PC-9 (cell line): ENCODE data around the gene C13orf46. TPM values are rescaled to one million over a fixed set of nuclear protein-coding genes. Genes with fewer than 3 reads are reported as not detected.
"Not testable (repeated sequence)": the region's sequence is repeated elsewhere in the genome, so short reads cannot be mapped to it uniquely, and the experiment has no call there.

Experiments
- BruUV-seq: library from RNA; stranded (reverse); fragments of 400-500 nt; replicated peaks from 2 replicates; lab custom pipeline; 2021; lab: Mats Ljungman, UMichigan
- CTCF ChIA-PET: fragments of 300-600 bp; sonication (Branson Sonifier 250); formaldehyde crosslinking; loops from one replicate; lab custom pipeline; 2022; ENCODE audit warnings: antibody characterized with exemption; lab: Charles Lee
- POLR2A ChIA-PET: fragments of 300-600 bp; sonication (Branson Sonifier 250); formaldehyde crosslinking; loops from one replicate; lab custom pipeline; 2022; ENCODE audit warnings: antibody characterized with exemption; ENCODE audit not compliant: unreplicated experiment; lab: Charles Lee
- DNase-seq, 2 experiments: peaks; one replicate each; pipeline versions ENCODE4 v3.0.0 to v3.0.0-alpha.2; 2015 to 2022; ENCODE audit warnings: mixed read lengths in 1 of 2
- H2AFZ ChIP-seq: fragments of 200-600 bp; sonication (generic); 2 replicates; pipeline ENCODE4 v1.8.1; 2017; ENCODE audit warnings: antibody characterized with exemption
- H3F3A ChIP-seq: fragments of 200-600 bp; sonication (generic); 2 replicates; pipeline ENCODE4 v1.8.1; 2017; ENCODE audit warnings: antibody characterized with exemption, mild to moderate bottlenecking, low read depth; ENCODE audit not compliant: insufficient read depth
- H3K27ac ChIP-seq: fragments of 200-600 bp; sonication (generic); 2 replicates; pipeline ENCODE4 v1.6.1; 2016; ENCODE audit warnings: mixed run types
- H3K27me3 ChIP-seq: fragments of 200-600 bp; sonication (generic); 2 replicates; pipeline ENCODE4 v1.6.1; 2016; ENCODE audit warnings: low read depth, mixed run types; ENCODE audit not compliant: insufficient read depth
- H3K36me3 ChIP-seq: fragments of 200-600 bp; sonication (generic); 2 replicates; pipeline ENCODE4 v1.6.1; 2016; ENCODE audit warnings: low read depth, mixed run types
- H3K4me1 ChIP-seq: fragments of 200-600 bp; sonication (generic); replicated peaks from 2 replicates; pipeline ENCODE4 v1.6.1; 2016; ENCODE audit warnings: mixed run types; ENCODE audit not compliant: insufficient read depth
- H3K4me2 ChIP-seq: fragments of 200-600 bp; sonication (generic); 2 replicates; pipeline ENCODE4 v1.6.1; 2017; ENCODE audit warnings: mixed run types
- H3K4me3 ChIP-seq: fragments of 200-600 bp; sonication (generic); 2 replicates; pipeline ENCODE4 v1.6.1; 2016; ENCODE audit warnings: mixed run types
- H3K79me2 ChIP-seq: fragments of 200-600 bp; sonication (generic); 2 replicates; pipeline ENCODE4 v1.6.1; 2017; ENCODE audit warnings: low read depth, mixed run types
- H3K9me2 ChIP-seq: fragments of 200-600 bp; sonication (generic); 2 replicates; pipeline ENCODE4 v1.8.1; 2017; ENCODE audit warnings: mild to moderate bottlenecking; ENCODE audit not compliant: insufficient read depth
- H3K9me3 ChIP-seq: fragments of 200-600 bp; sonication (generic); 2 replicates; pipeline ENCODE4 v1.8.1; 2016; ENCODE audit warnings: low read depth; ENCODE audit not compliant: insufficient read depth
- H4K20me1 ChIP-seq: fragments of 200-600 bp; sonication (generic); 2 replicates; pipeline ENCODE4 v1.8.1; 2017; ENCODE audit not compliant: insufficient read depth
- CTCF ChIP-seq: fragments of 200-600 bp; sonication (generic); conservative IDR thresholded peaks from 2 replicates; pipeline ENCODE4 v1.6.1; 2017; ENCODE audit warnings: mixed run types, antibody characterized with exemption, mild to moderate bottlenecking, moderate library complexity
- EZH2 ChIP-seq: fragments of 200-600 bp; sonication (generic); IDR thresholded peaks from 2 replicates; pipeline ENCODE4 v1.8.0; 2017; ENCODE audit warnings: antibody characterized with exemption, low read depth
- intact Hi-C: fragments of 100-400 bp; cut with micrococcal nuclease; formaldehyde crosslinking; loops from one replicate; pipeline ENCODE4 v1.10.0; 2022; ENCODE audit not compliant: unreplicated experiment
- total RNA-seq: library from RNA; stranded (reverse); gene quantifications from 2 replicates; pipeline ENCODE4 v1.2.3, GENCODE V29; 2021

C13orf46 gene
- total RNA-seq, 1 experiment from 2014 or later = 1.5 TPM

- Histone ChIP-seq H3K9me3 (no peaks in the 10 kb centered on the region), H3K79me2 (no peaks in the 10 kb centered on the region), H3K9me2 (no peaks in the 10 kb centered on the region), H3K27me3 (no peaks in the 10 kb centered on the region), H3K4me1 (peaks cover 1% of the 10 kb centered on the region), H3K36me3 (no peaks in the 10 kb centered on the region), H4K20me1 (no peaks in the 10 kb centered on the region), H3F3A (peaks cover 8% of the 10 kb centered on the region; the same call in 1 of the 2 replicates), H2AFZ (no peak overlapping the region), H3K27ac (no peak overlapping the region), H3K4me2 (no peak overlapping the region), H3K4me3 (no peak overlapping the region)
- CTCF ChIA-PET = no interaction called here
- TF ChIP-seq CTCF (no peak), EZH2 (no peak)
- intact Hi-C loops = no loop called here
- no peak for DNase-seq
- POLR2A ChIA-PET = no interaction called here
- BruUV-seq = no TSS peak
Measured at GRCh38 chr13:113991191-113991669, 17.4 kb upstream of the C13orf46 start.

GRCh38 chr13:113990321-113990837, 16.5 kb upstream of the C13orf46 start:
- Histone ChIP-seq H3K9me3 (no peaks in the 10 kb centered on the region), H3K4me1 (no peaks in the 10 kb centered on the region), H3K36me3 (no peaks in the 10 kb centered on the region), H3K9me2 (no peaks in the 10 kb centered on the region), H3K4me3 (no peak overlapping the region), H3K79me2 (no peaks in the 10 kb centered on the region), H3K27me3 (no peaks in the 10 kb centered on the region), H2AFZ (no peak overlapping the region), H3K4me2 (no peak overlapping the region), H3K27ac (no peak overlapping the region), H3F3A (peaks cover 8% of the 10 kb centered on the region; the same call in 1 of the 2 replicates), H4K20me1 (no peaks in the 10 kb centered on the region)
- ChIA-PET POLR2A (no interaction called here), CTCF (no interaction called here)
- TF ChIP-seq EZH2 (no peak), CTCF (no peak)
- intact Hi-C loops = no loop called here
- DNase-seq = no peak
- BruUV-seq = no TSS peak

- H3K4me3 ChIP-seq = no peak overlapping the region
- H3K79me2 ChIP-seq = no peaks in the 10 kb centered on the region
- peaks cover 8% of the 10 kb centered on the region; the same call in 1 of the 2 replicates for H3F3A ChIP-seq
- ChIA-PET POLR2A (no interaction called here), CTCF (no interaction called here)
- H3K27me3 ChIP-seq = no peaks in the 10 kb centered on the region
- no TSS peak for BruUV-seq
- H3K36me3 ChIP-seq = no peaks in the 10 kb centered on the region
- no peak overlapping the region for H3K4me2 ChIP-seq
- no peaks in the 10 kb centered on the region for H4K20me1 ChIP-seq
- no peak overlapping the region for H2AFZ ChIP-seq
- no peak for DNase-seq
- TF ChIP-seq CTCF (no peak), EZH2 (no peak)
- H3K9me3 ChIP-seq = no peaks in the 10 kb centered on the region
- intact Hi-C loops = no loop called here
- no peaks in the 10 kb centered on the region for H3K9me2 ChIP-seq
- no peaks in the 10 kb centered on the region for H3K4me1 ChIP-seq
- H3K27ac ChIP-seq = no peak overlapping the region
Measured at GRCh38 chr13:113989585-113990300, 15.9 kb upstream of the C13orf46 start.

- intact Hi-C loops, H3K36me3 ChIP-seq, H3K9me2 ChIP-seq, DNase-seq, H3K27me3 ChIP-seq, POLR2A ChIA-PET, H4K20me1 ChIP-seq, H3K27ac ChIP-seq, H2AFZ ChIP-seq, BruUV-seq, CTCF ChIA-PET, H3K9me3 ChIP-seq, H3K4me2 ChIP-seq, H3K4me3 ChIP-seq, H3F3A ChIP-seq, H3K4me1 ChIP-seq, H3K79me2 ChIP-seq: not testable (repeated sequence)
Measured at GRCh38 chr13:113988859-113989258, 15.0 kb upstream of the C13orf46 start.
